ENCODE data around the gene UBASH3B.

UBASH3B gene

DNA sequence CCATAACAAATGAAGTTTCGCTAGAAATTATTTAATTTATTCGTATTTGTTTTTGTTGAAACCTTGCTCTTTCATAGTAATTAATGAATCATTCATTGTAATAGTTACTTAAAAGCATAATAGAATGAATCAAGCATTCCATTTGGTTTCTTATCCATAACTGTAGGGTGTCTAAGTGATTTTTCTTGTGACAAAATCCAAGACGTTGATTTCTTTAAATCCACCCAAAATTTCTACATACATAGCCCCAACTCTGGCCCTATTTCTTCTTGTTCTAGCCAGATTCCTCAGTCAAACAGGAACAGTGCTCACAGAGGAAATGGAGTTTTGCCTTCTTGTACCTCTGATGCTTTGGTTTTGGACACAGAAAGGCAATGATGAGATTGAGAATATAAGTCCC, 25.5 kb downstream of the UBASH3B start:
- DNase-seq = no peak

GRCh38 chr11:122681735-122682134, 26.2 kb downstream of the UBASH3B start:
- DNase-seq = no peak

DNA sequence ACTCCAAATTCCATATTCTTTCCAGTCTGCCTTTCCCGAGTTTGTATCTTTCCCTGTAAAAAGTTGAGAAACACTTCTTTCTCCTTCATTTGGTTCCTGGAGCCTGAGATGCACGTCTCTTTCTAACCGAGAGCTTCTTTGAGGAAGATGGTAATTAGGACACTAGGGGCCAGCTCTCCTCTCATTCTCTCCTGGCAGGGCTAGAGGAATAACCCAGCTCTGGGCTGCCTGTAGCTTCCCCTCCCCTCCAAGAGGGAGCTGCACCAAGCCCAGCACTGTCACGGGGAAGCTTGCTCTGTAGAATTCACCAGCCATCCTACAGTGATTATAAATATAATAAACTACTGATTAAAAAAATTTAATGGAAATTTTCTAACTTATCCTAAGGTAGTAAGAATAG, 26.9 kb downstream of the UBASH3B start:
- DNase-seq = no peak

DNA sequence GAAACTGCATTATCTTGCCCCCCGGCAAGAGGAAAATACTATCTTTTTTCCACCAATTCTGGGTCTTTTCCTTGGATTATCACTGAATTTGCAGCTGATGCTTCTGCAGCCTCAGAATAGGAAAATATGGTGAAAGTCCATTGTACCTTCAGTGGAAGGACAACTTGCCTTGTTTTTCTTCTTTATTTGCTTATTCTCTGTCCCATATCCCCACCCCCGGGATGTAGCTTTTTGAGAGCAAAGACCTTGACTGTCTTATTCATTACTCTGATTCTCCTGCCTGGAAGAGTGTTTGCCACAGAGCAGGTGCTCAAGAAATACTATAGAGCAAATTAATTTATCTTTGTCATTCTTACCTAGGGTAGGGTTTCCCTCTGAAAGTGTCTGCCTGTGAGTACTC, 29.5 kb downstream of the UBASH3B start:
- DNase-seq = no peak

DNA sequence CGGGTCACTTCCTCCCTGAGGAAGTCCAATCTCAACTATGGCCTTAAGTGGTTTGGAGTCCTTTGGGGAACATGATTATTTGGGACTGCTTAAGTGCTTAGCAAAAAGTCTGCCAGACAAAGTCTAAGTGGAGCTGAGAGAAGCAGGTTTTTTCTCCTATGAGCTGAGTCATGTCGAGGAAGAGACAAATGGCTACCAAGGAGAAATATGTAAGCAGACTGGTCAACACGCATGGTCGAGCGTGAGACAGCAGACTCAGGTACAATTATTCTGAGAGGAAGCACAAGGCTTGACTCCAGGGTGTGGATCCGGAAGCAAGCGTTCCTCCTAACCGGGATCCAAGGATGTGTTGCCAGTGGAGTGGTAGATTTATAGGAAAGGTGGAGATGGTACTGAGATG, 30.6 kb downstream of the UBASH3B start:
- no peak for DNase-seq

DNA sequence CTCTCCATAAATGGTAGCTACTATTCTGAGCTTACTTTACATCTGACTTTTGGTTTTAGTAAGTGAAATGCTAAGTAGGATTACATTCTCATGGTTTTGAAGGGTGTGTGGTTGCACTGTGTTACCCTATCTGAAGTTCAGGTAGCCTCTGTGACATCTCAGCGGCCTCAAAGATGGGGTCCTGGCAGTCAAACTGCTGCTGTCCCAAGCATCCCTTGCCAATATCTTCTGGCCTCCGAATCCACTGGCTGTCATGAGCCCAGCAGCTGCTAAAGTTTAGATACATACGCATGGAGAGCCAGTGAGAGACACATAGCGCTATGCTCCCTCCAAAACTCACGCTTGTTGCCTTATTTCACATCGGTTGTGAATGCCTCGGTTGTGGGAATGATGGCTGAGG, 34.9 kb downstream of the UBASH3B start:
- no peak for DNase-seq

DNA sequence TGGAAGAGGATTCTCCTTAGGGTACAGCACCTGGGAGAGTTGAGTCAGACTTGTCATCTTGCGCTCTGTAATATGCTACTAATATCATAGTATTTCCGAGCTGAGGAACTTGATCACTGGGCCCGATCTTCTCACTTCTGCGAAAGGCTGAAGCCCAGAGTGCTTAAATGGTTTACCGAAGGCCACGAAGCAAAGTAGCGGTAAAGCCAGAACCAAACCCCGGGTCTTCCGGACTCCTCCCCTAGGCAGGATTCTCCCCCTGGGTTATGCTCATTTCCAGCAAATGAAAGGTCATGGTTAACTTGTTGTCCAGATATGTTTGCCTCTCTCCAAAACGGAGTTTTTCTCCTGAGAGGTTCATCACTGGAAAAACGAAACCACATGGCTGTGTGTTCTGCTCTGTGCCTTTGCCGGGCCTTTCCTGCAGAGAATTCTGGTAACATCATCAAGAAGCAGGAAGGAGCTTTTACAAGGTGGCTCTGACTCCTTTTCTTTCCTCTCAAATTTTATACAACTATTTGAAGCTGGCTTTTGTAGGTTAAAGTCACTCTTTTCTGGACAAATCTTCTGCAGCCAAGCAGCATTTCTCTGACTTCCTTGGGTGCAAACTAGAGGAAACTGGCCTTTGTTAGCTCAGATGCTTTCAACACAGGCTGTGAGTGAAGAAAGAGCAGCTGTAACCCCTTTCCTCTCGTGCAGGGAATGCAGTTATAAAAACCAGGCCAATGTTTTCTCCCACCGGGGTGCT, 35.5 kb downstream of the UBASH3B start:
- DNase-seq = peak in 1 of 2 donors; percentile 12

DNA sequence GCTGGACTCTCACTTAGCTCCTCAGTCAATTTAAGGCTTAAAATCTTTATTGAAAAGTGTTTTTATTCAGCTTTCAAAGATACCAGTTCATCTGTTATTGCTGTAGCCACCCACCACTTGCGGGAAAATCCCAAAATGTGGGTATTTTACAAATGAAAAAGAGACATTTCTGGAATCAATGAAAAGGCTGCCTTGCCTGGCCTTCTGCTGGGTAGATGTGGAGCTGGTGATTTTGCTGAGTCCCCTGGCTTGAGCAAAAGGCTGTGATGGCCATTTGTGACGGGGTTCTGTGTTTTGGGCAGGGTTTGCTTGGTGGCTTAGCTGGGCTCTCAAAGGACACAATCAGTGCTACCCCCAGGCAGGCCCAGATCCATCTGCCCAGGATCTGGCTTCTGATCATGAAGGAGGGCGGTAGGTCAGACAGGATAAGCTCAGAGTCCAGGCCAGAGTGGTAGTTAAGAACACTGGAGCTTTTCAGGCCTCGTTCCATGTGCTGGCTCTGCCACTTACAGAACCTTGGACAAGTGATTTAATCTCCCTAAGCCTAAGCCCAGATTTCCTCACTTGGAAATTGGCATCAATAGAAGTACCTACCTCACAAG, 36.1 kb downstream of the UBASH3B start:
- DNase-seq = no peak

GRCh38 chr11:122692444-122692843, 36.9 kb downstream of the UBASH3B start:
- DNase-seq = no peak

DNA sequence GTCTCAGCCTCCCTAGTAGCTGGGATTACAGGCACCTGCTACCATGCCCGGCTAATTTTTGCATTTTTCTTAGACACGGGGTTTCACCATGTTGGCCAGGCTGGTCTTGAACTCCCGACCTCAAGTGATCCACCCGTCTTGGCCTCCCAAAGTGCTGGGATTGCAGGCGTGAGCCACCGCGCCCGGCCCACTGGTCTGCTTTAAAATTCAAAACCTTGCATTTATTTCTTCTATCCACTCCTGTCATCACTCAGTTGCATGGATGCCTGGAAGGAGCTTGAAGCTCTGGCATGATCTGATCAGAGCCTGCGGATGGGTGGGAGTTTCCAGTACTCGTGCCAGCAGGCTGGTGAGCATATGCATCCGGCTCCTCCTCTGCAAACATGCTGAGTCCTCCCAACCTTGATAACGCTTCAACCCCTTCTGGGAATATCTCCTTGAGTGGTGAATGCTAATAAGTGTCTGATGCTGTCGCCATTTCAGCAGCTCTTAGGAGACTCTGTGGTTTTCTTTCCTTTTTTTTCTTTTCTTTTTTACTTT, 39.6 kb downstream of the UBASH3B start:
- DNase-seq = no peak

DNA sequence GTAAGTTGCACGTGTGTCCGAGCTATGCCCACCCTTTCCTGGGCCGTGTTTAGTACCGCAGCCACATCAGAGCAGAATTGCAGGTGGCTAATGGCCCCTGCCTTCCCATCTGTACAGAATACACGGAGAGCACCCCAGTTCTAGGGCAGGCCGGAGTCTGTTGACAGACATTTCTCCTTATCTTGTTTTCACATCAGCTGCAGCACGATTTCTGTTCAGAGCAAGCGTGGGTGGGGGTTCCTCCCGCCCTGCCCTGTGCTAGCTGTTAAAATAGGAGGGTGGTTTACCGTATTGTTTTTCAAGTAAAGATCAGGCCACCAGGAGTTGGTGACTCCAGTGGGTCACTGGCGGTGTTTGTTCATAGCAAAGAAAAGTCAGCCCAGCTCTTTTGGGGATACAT, 41.1 kb downstream of the UBASH3B start:
- DNase-seq = peak; percentile 72 to 75

DNA sequence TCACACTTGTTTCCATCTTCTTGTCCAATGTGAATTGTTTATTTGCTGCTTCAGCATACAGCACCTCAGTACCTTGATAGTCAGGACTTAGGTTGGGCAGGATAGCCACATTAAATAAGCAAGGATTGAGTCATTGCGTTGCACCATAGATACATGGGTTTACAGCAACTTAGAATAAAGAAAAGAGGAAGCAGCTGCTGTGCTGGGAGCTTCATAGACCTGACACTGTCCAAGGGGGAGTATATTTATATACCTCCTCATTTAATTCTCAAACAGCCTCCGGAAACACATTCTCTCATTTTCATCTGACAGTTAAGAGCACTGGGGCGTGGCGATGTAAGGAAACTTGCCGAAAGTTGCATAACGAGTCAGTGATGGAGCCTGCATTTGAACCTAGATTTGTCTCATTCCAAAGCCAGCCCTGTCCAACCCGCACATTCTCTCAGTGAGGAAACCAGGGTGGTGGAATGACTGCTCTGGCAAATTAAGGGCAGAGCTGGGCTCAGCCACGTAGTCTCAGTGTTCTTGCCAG, 42.2 kb downstream of the UBASH3B start:
- DNase-seq = peak; percentile 21 to 32

DNA sequence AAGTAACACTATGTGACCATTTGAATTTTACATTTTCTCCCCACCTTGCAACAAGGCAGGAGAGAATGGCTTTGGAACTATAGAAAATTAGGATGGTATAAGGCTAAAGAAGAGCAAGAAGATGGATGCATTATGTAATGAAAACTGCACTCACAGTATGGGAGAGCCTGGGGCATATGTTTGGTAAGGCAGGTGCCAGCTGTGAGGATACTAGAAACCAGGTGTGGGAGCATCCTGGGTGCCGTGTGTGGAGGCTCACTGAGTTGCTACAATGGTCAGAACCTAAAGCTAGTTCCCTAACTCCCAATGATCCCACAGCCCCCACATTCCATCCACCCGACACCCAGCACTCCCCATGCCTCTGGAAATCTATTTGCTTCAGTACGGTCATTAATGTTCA, 42.9 kb downstream of the UBASH3B start:
- DNase-seq = no peak

DNA sequence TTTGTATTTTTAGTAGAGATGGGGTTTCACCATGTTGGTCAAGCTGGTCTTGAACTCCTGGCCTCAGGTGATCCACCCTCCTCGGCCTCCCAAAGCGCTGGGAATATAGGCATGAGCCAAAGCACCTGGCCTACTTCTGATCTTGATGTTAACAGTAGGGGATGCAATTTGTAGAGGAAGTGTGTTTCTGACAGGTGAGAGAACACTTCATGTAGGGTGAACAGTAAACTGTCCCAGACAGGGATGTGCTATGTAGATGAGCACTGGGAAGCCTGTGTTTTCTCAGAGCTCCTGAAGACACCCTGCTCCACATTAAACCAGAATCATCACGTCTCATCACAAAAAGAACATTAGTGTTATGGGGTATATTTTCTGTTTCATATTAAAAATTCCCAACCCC, 45.1 kb downstream of the UBASH3B start:
- DNase-seq = no peak

DNA sequence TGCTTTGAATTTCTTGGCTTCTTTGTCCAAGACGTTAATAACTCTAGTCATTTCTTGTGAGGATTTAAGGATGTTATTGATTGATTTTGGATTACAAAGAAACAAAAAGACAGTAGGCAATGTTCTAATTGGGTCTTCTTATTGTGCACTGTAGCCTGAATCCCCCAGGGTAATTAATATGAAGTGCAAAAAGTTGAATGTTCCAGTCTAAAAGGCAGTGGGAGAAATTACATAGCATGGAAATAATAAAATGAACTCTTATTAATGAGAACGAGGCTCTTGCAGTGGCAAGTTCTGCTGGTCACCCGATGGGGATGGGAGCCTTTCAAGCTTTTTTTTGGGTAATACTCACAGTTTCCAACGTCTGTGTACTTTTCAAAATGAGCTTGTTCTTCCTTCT, 45.6 kb downstream of the UBASH3B start:
- no peak for DNase-seq

- peak; percentile 19 to 30 for DNase-seq
These were observed 48.2 kb downstream of the UBASH3B start for GRCh38 chr11:122703541-122704272.

GRCh38 chr11:122705396-122705795, 49.9 kb downstream of the UBASH3B start:
- no peak for DNase-seq

GRCh38 chr11:122706291-122707088, 51.0 kb downstream of the UBASH3B start:
- DNase-seq = no peak

DNA sequence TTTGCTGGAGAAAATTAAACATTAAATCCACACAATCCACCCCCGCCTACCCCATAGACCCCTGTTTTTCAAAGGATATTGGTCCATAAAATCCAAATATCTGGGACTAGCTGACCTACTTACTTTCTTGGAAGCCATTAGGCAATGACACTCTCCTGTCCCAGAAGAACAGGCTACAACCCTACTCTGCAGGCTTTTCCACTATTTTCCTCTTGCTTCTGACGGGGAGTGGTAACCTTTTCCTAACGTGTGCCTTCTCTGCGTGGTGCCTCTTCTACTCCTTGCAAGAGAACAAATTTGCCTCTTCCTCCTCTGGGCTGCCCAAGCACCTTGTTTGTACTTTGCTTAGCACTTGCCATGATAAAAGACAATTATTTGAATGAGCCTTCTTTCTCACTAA, 51.6 kb downstream of the UBASH3B start:
- DNase-seq = no peak

GRCh38 chr11:122707901-122708300, 52.4 kb downstream of the UBASH3B start:
- no peak for DNase-seq

- DNase-seq = no peak
These were observed 53.7 kb downstream of the UBASH3B start for GRCh38 chr11:122709039-122709760.

DNA sequence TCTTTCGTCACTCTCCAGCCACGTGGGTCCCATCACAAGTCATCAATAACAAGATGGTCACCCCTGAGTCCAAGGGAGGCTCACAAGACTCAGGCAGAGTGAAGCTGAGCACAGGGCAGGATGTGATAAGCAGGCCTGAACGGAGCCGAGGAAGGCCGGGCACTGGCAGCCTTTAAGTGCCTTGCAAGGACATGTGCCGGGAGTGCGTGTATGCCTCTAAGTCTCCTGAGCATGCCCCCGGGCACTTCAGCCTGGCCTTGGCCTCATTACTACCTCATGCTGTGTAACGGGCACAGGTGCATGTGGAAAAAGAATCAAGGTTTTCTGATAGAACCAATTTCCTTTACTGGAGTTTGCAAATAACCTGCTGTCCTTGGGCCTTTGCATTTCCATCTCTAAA, 55.8 kb downstream of the UBASH3B start:
- DNase-seq = no peak
